Fibroblast of lung (primary cell): ENCODE measurements around the gene CCDC70. TPM values are rescaled to one million over a fixed set of nuclear protein-coding genes. Genes with fewer than 3 reads are reported as not detected.

Experiments
- DNase-seq, 2 donors: peaks; one replicate each; pipeline versions ENCODE4 v3.0.0 to v3.0.0-alpha.2; 2010; ENCODE audit warnings: low read depth in 2 of 2
- H2AFZ ChIP-seq: 2 replicates; pipeline ENCODE4 v1.5.1; 2012; ENCODE audit warnings: low read length, control low read depth, inconsistent platforms
- H3K27ac ChIP-seq: 2 replicates; pipeline ENCODE4 v1.5.1; 2011; ENCODE audit warnings: low read length, control low read depth; ENCODE audit not compliant: insufficient read depth
- H3K27me3 ChIP-seq: 2 replicates; pipeline ENCODE4 v1.5.1; 2011; ENCODE audit warnings: mild to moderate bottlenecking, low read length; ENCODE audit not compliant: control insufficient read depth, insufficient read depth
- H3K36me3 ChIP-seq: 2 replicates; pipeline ENCODE4 v1.5.1; 2011; ENCODE audit warnings: low read length; ENCODE audit not compliant: control insufficient read depth, insufficient read depth
- H3K4me1 ChIP-seq: 2 replicates; pipeline ENCODE4 v1.5.1; 2011; ENCODE audit warnings: low read length; ENCODE audit not compliant: control insufficient read depth, insufficient read depth; ENCODE audit errors: extremely low read depth
- H3K4me2 ChIP-seq: 2 replicates; pipeline ENCODE4 v1.5.1; 2011; ENCODE audit warnings: low read length, control low read depth; ENCODE audit not compliant: insufficient read depth; ENCODE audit errors: extremely low read depth
- H3K4me3 ChIP-seq, 4 experiments: fragments of 200-600 bp in 1 of 4; sonication (generic) in 1 of 4; replicated peaks in 1 of 4; 2 replicates each; pipeline ENCODE4 v1.5.1; 2011 to 2016; ENCODE audit warnings: low read length in 4 of 4, low read depth in 3 of 4, mild to moderate bottlenecking in 3 of 4, control low read depth in 2 of 4, inconsistent platforms in 1 of 4, mixed read lengths in 1 of 4; ENCODE audit not compliant: insufficient read depth in 1 of 4; ENCODE audit errors: control extremely low read depth in 1 of 4
- H3K79me2 ChIP-seq: 2 replicates; pipeline ENCODE4 v1.5.1; 2012; ENCODE audit warnings: mild to moderate bottlenecking, low read length, inconsistent platforms; ENCODE audit not compliant: control insufficient read depth, insufficient read depth
- H3K9ac ChIP-seq: 2 replicates; pipeline ENCODE4 v1.5.1; 2011; ENCODE audit warnings: mild to moderate bottlenecking, low read length, control low read depth; ENCODE audit not compliant: insufficient read depth
- H3K9me3 ChIP-seq: 2 replicates; pipeline ENCODE4 v1.5.1; 2012; ENCODE audit warnings: low read depth, low read length; ENCODE audit not compliant: control insufficient read depth, insufficient read depth
- H4K20me1 ChIP-seq: 2 replicates; pipeline ENCODE4 v1.5.1; 2011; ENCODE audit warnings: low read length; ENCODE audit not compliant: control insufficient read depth, insufficient read depth; ENCODE audit errors: extremely low read depth
- EZH2 ChIP-seq: IDR thresholded peaks from 2 replicates; pipeline ENCODE4 v1.5.1; 2012; ENCODE audit warnings: low read length, control low read depth, mild to moderate bottlenecking; ENCODE audit errors: missing control alignments
- polyA plus RNA-seq, 2 donors: library from polyadenylated mRNA; depleted of rRNA in 1 of 2; stranded (reverse) in 1 of 2; unstranded in 1 of 2; fragments of >200 nt; gene quantifications; 2 replicates each; pipeline ENCODE4 v1.2.1, GENCODE V29; 2011 to 2012; ENCODE audit warnings: missing spikeins in 1 of 2
- total RNA-seq: library from RNA; depleted of rRNA; stranded (reverse); fragments of >200 nt; gene quantifications from 2 replicates; pipeline ENCODE4 v1.2.1, GENCODE V29; 2014
- TF ChIP-seq, protein P1 (sequence below), 2 donors: IDR thresholded peaks in 1 of 2; conservative IDR thresholded peaks in 1 of 2; 1 replicate in 1 of 2; 2 replicates in 1 of 2; pipeline ENCODE4 v1.5.1; 2011 to 2012; ENCODE audit warnings: low read length in 2 of 2, control low read depth in 1 of 2, inconsistent platforms in 1 of 2, low read depth in 1 of 2, mild to moderate bottlenecking in 1 of 2

The CCDC70 gene
- total and polyA plus RNA-seq, 2 donors (not counting 1 experiment from before 2014, with no cell fraction given), result not detected

DNA sequence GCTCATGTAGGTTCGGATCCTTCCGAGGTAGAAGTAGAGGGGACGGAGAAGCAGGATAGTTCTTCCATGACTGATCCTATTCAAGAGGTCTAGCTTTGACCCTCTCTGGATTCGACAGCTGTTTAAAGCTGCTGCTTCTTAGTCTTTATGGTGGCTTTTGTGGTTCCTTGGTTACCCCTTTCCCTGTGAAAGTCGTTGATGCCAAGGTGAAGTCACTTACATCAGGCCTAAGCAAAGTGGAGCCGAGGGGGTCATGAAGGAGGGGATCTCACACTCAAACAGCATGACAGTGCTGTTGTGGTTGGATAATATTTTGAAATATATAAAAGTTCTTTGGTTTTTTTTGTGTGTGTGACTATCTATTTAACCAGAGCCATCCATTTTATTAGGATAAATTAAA lies 8.1 kb downstream of the CCDC70 start:
- H3K9me3 ChIP-seq, result no peaks in the 10 kb centered on the region
- no peaks in the 10 kb centered on the region for H3K79me2 ChIP-seq
- no peak overlapping the region for H3K4me2 ChIP-seq
- H3K27me3 ChIP-seq, result peaks cover 11% of the 10 kb centered on the region
- no peak overlapping the region for H3K27ac ChIP-seq
- H3K9ac ChIP-seq, result no peak overlapping the region
- DNase-seq, result no peak
- H3K36me3 ChIP-seq, result no peaks in the 10 kb centered on the region
- no peaks in the 10 kb centered on the region for H4K20me1 ChIP-seq
- TF ChIP-seq, protein P1, sequence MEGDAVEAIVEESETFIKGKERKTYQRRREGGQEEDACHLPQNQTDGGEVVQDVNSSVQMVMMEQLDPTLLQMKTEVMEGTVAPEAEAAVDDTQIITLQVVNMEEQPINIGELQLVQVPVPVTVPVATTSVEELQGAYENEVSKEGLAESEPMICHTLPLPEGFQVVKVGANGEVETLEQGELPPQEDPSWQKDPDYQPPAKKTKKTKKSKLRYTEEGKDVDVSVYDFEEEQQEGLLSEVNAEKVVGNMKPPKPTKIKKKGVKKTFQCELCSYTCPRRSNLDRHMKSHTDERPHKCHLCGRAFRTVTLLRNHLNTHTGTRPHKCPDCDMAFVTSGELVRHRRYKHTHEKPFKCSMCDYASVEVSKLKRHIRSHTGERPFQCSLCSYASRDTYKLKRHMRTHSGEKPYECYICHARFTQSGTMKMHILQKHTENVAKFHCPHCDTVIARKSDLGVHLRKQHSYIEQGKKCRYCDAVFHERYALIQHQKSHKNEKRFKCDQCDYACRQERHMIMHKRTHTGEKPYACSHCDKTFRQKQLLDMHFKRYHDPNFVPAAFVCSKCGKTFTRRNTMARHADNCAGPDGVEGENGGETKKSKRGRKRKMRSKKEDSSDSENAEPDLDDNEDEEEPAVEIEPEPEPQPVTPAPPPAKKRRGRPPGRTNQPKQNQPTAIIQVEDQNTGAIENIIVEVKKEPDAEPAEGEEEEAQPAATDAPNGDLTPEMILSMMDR (conservative IDR thresholded peaks at IDR 0.05 in 1 of 2, IDR thresholded peaks at IDR 0.05 in 1 of 2; ENCODE audit: low read depth in 1 of 2, low read length in 2 of 2), result no peak
- no peak for TF ChIP-seq EZH2
- H3K4me3 ChIP-seq, result no peak overlapping the region
- H3K4me1 ChIP-seq, result no peaks in the 10 kb centered on the region
- H2AFZ ChIP-seq, result no peak overlapping the region

- H2AFZ ChIP-seq, result no peak overlapping the region
- no peaks in the 10 kb centered on the region for H3K79me2 ChIP-seq
- H3K4me2 ChIP-seq, result no peak overlapping the region
- H3K4me1 ChIP-seq, result no peaks in the 10 kb centered on the region
- DNase-seq, result no peak
- no peaks in the 10 kb centered on the region for H3K9me3 ChIP-seq
- no peak overlapping the region for H3K27ac ChIP-seq
- H3K36me3 ChIP-seq, result no peaks in the 10 kb centered on the region
- no peak overlapping the region for H3K9ac ChIP-seq
- TF ChIP-seq, protein P1 (conservative IDR thresholded peaks at IDR 0.05 in 1 of 2, IDR thresholded peaks at IDR 0.05 in 1 of 2; ENCODE audit: low read depth in 1 of 2, low read length in 2 of 2), result no peak
- no peak for TF ChIP-seq EZH2
- no peaks in the 10 kb centered on the region for H4K20me1 ChIP-seq
- H3K4me3 ChIP-seq, result no peak overlapping the region
- peaks cover 11% of the 10 kb centered on the region for H3K27me3 ChIP-seq
These were observed 8.8 kb downstream of the CCDC70 start for GRCh38 chr13:51870616-51871015.

DNA sequence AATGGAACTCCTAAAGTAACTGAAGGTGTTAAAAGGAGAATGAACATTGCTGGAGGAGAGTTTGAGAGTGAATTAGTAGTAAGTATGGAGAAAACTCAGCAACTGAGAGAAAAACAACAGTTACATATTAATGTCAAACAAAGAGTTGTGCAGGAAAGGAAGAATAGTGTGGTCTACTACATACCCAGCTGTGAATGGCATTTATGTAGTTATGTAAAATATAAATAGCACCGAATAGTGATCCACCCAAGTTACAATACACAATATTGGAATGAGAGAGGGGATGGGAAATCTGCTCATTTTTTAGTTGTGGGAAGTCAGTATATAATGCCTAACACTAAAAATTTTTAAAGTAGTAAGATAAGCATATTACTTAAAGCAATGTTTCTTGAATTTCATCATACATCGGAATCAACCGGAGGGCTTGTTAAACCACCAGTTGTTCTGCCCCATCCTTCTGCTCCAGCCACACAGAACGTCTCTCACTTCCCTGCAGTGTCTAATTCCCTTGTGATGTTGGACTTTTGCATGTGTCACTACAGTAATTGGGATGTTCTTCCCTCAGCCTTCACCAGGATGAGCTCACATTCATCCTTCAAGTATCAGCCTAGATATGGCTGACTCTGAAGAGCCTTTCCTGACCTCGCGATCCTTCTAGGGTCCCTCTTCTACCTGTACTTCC lies 11.5 kb downstream of the CCDC70 start:
- no peaks in the 10 kb centered on the region for H3K79me2 ChIP-seq
- no peak overlapping the region for H3K27ac ChIP-seq
- TF ChIP-seq, protein P1 (conservative IDR thresholded peaks at IDR 0.05 in 1 of 2, IDR thresholded peaks at IDR 0.05 in 1 of 2; ENCODE audit: low read depth in 1 of 2, low read length in 2 of 2), result no peak
- no peak for TF ChIP-seq EZH2
- no peak overlapping the region for H3K4me2 ChIP-seq
- H3K9ac ChIP-seq, result no peak overlapping the region
- no peak overlapping the region for H2AFZ ChIP-seq
- peaks cover 13% of the 10 kb centered on the region for H3K27me3 ChIP-seq
- H4K20me1 ChIP-seq, result no peaks in the 10 kb centered on the region
- no peaks in the 10 kb centered on the region for H3K4me1 ChIP-seq
- no peak overlapping the region for H3K4me3 ChIP-seq
- no peak for DNase-seq
- H3K36me3 ChIP-seq, result no peaks in the 10 kb centered on the region
- H3K9me3 ChIP-seq, result no peaks in the 10 kb centered on the region
